Mucosa of descending colon (tissue), 3 donors: Measurements from ENCODE around the gene MUS81. TPM values are rescaled to one million over a fixed set of nuclear protein-coding genes. Genes with fewer than 3 reads are reported as not detected.
"Not testable (repeated sequence)": the region's sequence is repeated elsewhere in the genome, so short reads cannot be mapped to it uniquely, and the experiment has no call there.

ENCODE experiments used
- ATAC-seq: fragments of 200-7000 bp; cut with Tn5 transposase; one replicate; pipeline ENCODE4 v1.9.1; 2020; ENCODE audit warnings: mild to moderate bottlenecking, moderate library complexity
- DNase-seq, 3 donors: peaks; one replicate each; pipeline ENCODE4 v3.0.0-alpha.2; 2020
- H3K36me3 ChIP-seq: fragments of 200-600 bp; one replicate; pipeline ENCODE4 v1.8.0; 2021; ENCODE audit warnings: low read depth, mild to moderate bottlenecking
- H3K4me1 ChIP-seq: fragments of 200-600 bp; one replicate; pipeline ENCODE4 v1.8.0; 2021; ENCODE audit warnings: low read depth, mild to moderate bottlenecking
- H3K4me3 ChIP-seq: fragments of 200-600 bp; one replicate; pipeline ENCODE4 v1.8.0; 2021; ENCODE audit warnings: mild to moderate bottlenecking
- H3K9me3 ChIP-seq: fragments of 200-600 bp; one replicate; pipeline ENCODE4 v1.8.0; 2021; ENCODE audit warnings: mild to moderate bottlenecking
- CTCF ChIP-seq: fragments of 200-600 bp; IDR thresholded peaks from one replicate; pipeline ENCODE4 v1.8.0; 2022; ENCODE audit warnings: antibody characterized with exemption, mild to moderate bottlenecking
- intact Hi-C, 2 donors: fragments of 100-400 bp; cut with DNase I in 1 of 2; cut with micrococcal nuclease in 1 of 2; formaldehyde crosslinking; loops; one replicate each; pipeline versions ENCODE4 v1.11.0 to v1.11.1; 2022; cut with DNase I, micrococcal nuclease
- total RNA-seq, 3 donors: library from RNA; stranded (reverse); fragmentation: NEBNext Ultra II Directional in 2 of 3; extraction: Animal tissue kit (Norgen Biotek cat#: 25700) in 2 of 3; gene quantifications; one replicate each; pipeline versions ENCODE4 v1.2.1 to v1.2.4, GENCODE V29; 2021 to 2023
- donor health status: DM: no; HTN: no; CAD: no; lungs with moderate emphysema.
- donor health status: DM: no; HTN: no; CAD: no.
- donor health status: DM: no; HTN: yes; CAD: no.

Gene MUS81
- total RNA-seq, 3 donors from 2014 or later, result 48.0 to 81.8 (median 58.7) TPM

- intact Hi-C loops, result no loop called here
- TF ChIP-seq CTCF, result no peak
- no peak for DNase-seq
- H3K4me1 ChIP-seq, result peaks cover 4% of the 10 kb centered on the region
- H3K9me3 ChIP-seq, result no peaks in the 10 kb centered on the region
- peak; percentile 26 for ATAC-seq
- no peaks in the 10 kb centered on the region for H3K36me3 ChIP-seq
- no peak overlapping the region for H3K4me3 ChIP-seq
These were observed 16.4 kb upstream of the MUS81 start for GRCh38 chr11:65843811-65844210.

GRCh38 chr11:65844231-65844872 is 15.9 kb upstream of the MUS81 start:
- TF ChIP-seq CTCF, result no peak
- peaks cover 4% of the 10 kb centered on the region for H3K4me1 ChIP-seq
- intact Hi-C loops, result no loop called here
- DNase-seq (peak; percentile 58 to 73 (median 62)), ATAC-seq (peak; percentile 85)
- H3K36me3 ChIP-seq, result no peaks in the 10 kb centered on the region
- no peak overlapping the region for H3K4me3 ChIP-seq
- no peaks in the 10 kb centered on the region for H3K9me3 ChIP-seq

- Histone ChIP-seq H3K4me3 (no peak overlapping the region), H3K36me3 (no peaks in the 10 kb centered on the region), H3K4me1 (peaks cover 16% of the 10 kb centered on the region), H3K9me3 (no peaks in the 10 kb centered on the region)
- no peak for TF ChIP-seq CTCF
- no peak for DNase-seq
- ATAC-seq, result no peak
- intact Hi-C loops, result no loop called here
These were observed 12.5 kb upstream of the MUS81 start for GRCh38 chr11:65847746-65848145.

GRCh38 chr11:65848693-65849092 is 11.5 kb upstream of the MUS81 start:
- DNase-seq, H3K4me3 ChIP-seq, ATAC-seq, H3K9me3 ChIP-seq, intact Hi-C loops, H3K36me3 ChIP-seq: not testable (repeated sequence)
- H3K4me1 ChIP-seq, result peaks cover 26% of the 10 kb centered on the region

GRCh38 chr11:65849366-65849765 is 10.9 kb upstream of the MUS81 start:
- no peaks in the 10 kb centered on the region for H3K9me3 ChIP-seq
- no peak for ATAC-seq
- intact Hi-C loops, result no loop called here
- no peak for DNase-seq
- H3K36me3 ChIP-seq, result no peaks in the 10 kb centered on the region
- TF ChIP-seq CTCF, result no peak
- peaks cover 24% of the 10 kb centered on the region for H3K4me1 ChIP-seq
- H3K4me3 ChIP-seq, result no peak overlapping the region

DNA sequence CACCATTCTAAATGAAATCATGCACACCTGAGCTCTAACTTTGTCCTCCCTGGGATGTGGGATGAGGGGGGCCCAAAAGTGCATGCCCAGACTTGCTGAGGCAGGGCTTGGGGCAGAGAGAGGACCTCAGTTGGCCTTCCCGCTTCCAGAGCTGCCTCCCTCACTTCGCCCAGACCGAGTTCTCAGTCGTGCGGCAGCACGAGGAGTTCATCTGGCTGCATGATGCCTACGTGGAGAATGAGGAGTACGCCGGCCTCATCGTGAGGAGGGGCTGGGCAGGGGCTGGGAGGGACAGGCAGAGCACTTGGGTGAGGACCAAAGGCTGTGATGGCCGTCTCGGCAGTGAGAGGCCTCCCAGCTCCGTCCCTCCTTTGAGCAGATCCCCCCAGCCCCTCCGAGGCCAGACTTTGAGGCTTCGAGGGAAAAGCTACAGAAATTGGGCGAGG is 10.4 kb upstream of the MUS81 start:
- no peak for ATAC-seq
- Histone ChIP-seq H3K9me3 (no peaks in the 10 kb centered on the region), H3K4me3 (no peak overlapping the region), H3K36me3 (no peaks in the 10 kb centered on the region), H3K4me1 (peaks cover 24% of the 10 kb centered on the region)
- TF ChIP-seq CTCF, result no peak
- intact Hi-C loops, result no loop called here
- peak in 1 of 3 donors; percentile 56 for DNase-seq
